Spinal cord (tissue), 10 donors: ENCODE data around the gene SERPING1. TPM values are rescaled to one million over a fixed set of nuclear protein-coding genes. Genes with fewer than 3 reads are reported as not detected.

ENCODE experiments used
- DNase-seq, 6 donors: peaks; one replicate each; pipeline versions ENCODE4 v3.0.0 to v3.0.0-alpha.2; 2013 to 2015; ENCODE audit warnings: low spot score in 6 of 6, low read depth in 4 of 6
- H3K27ac ChIP-seq: one replicate; pipeline ENCODE4 v1.5.1; 2013; ENCODE audit warnings: low read depth, low read length, control low read depth
- H3K27me3 ChIP-seq: one replicate; pipeline ENCODE4 v1.6.1; 2013; ENCODE audit warnings: low read length; ENCODE audit not compliant: control insufficient read depth, insufficient read depth
- H3K36me3 ChIP-seq: one replicate; pipeline ENCODE4 v1.6.1; 2013; ENCODE audit warnings: low read length; ENCODE audit not compliant: control insufficient read depth, insufficient read depth
- H3K4me1 ChIP-seq: one replicate; pipeline ENCODE4 v1.6.1; 2013; ENCODE audit warnings: low read length; ENCODE audit not compliant: control insufficient read depth, insufficient read depth
- H3K4me3 ChIP-seq: one replicate; pipeline ENCODE4 v1.5.1; 2013; ENCODE audit warnings: low read depth, low read length, control low read depth
- H3K9me3 ChIP-seq: one replicate; pipeline ENCODE4 v1.6.1; 2013; ENCODE audit warnings: low read length; ENCODE audit not compliant: control insufficient read depth, insufficient read depth
- WGBS: methylation state at CpG from one replicate; pipeline ENCODE4 v1.1.5; 2013; ENCODE audit warnings: missing lambda C conversion rate; ENCODE audit not compliant: insufficient coverage; 5-methylcytosine and 5-hydroxymethylcytosine counted together
- polyA plus RNA-seq, 2 donors: library from polyadenylated mRNA; unstranded; fragments of 120-200 nt; gene quantifications; one replicate each; pipeline ENCODE4 v1.2.1, GENCODE V29; 2013; ENCODE audit not compliant: insufficient read length in 2 of 2
- total RNA-seq, 2 donors: library from RNA; depleted of rRNA in 1 of 2; stranded (reverse); fragments of 120-200 nt in 1 of 2; fragments of >200 nt in 1 of 2; gene quantifications; one replicate each; pipeline versions ENCODE4 v1.2.3 to v1.2.4, GENCODE V29; 2013 to 2014
- donor health status: healthy.

Gene SERPING1
- total and polyA plus RNA-seq, 4 donors: 35.7 to 131 (median 87.8) TPM

DNA sequence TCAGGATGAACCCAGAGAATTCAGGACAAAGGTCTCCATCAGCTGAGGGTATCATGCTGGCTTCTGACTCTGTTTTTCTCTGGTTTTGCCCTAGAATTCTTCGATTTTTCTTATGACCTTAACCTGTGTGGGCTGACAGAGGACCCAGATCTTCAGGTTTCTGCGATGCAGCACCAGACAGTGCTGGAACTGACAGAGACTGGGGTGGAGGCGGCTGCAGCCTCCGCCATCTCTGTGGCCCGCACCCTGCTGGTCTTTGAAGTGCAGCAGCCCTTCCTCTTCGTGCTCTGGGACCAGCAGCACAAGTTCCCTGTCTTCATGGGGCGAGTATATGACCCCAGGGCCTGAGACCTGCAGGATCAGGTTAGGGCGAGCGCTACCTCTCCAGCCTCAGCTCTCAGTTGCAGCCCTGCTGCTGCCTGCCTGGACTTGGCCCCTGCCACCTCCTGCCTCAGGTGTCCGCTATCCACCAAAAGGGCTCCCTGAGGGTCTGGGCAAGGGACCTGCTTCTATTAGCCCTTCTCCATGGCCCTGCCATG, 16.8 kb downstream of the SERPING1 start:
- H3K36me3 ChIP-seq: peaks cover 5% of the 10 kb centered on the region
- WGBS: 78% methylated on average over 10 of the region's 10 CpGs
- H3K27ac ChIP-seq: no peak overlapping the region

DNA sequence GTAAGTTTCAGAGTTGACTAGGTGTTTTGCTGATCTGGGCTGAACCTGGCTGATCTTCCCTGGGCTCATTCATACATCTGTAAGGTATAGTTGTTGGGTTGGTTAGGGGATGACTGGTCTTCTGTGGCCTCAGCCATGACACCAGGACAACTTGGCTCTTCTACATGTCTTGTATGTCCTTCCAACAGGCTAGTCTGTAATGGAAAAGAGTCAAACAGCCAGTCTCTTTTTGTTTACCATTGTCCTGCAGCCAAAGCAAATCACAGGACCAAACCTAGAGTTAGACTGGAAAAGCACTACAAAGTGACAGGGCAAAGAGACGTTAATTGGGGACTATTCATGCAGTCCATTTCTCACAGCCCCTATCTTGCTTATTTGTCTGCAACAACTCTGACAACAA, 17.8 kb downstream of the SERPING1 start:
- no peaks in the 10 kb centered on the region for H3K4me1 ChIP-seq
- H3K4me3 ChIP-seq: no peak overlapping the region
- H3K27ac ChIP-seq: no peak overlapping the region
- WGBS: 50% methylated on average over 1 of the region's 1 CpG
- no peak for DNase-seq
- no peaks in the 10 kb centered on the region for H3K27me3 ChIP-seq
- no peaks in the 10 kb centered on the region for H3K9me3 ChIP-seq
- H3K36me3 ChIP-seq: peaks cover 5% of the 10 kb centered on the region

More for the DNA sequence above, 16.8 kb downstream of the SERPING1 start:
- no peaks in the 10 kb centered on the region for H3K9me3 ChIP-seq
- no peaks in the 10 kb centered on the region for H3K4me1 ChIP-seq
- no peak for DNase-seq
- no peaks in the 10 kb centered on the region for H3K27me3 ChIP-seq
- no peak overlapping the region for H3K4me3 ChIP-seq

DNA sequence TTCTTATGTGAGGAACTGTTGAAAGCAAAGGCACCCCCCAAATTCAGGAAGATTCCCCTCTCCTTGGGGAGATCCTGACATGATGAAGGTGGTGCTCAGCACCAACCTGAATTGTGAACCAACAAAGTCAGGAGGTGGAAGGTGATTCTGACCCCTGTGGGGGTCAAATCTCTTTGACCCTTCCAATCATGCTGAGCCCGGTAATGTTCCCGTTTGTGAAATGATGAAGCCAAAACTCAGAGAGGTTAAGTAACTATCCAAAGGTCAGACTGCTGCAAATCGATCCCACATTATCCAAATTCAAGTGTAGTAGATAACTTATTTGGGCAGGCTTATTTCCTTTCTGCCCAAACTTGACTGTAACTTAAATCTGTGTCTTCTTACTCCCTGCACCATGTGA, 19.1 kb downstream of the SERPING1 start:
- H3K27ac ChIP-seq: no peak overlapping the region
- H3K4me3 ChIP-seq: no peak overlapping the region
- no peaks in the 10 kb centered on the region for H3K9me3 ChIP-seq
- no peaks in the 10 kb centered on the region for H3K27me3 ChIP-seq
- no CpG with 5 or more reads among the region's 3 CpGs for WGBS
- DNase-seq: no peak
- H3K4me1 ChIP-seq: no peaks in the 10 kb centered on the region
- H3K36me3 ChIP-seq: peaks cover 5% of the 10 kb centered on the region

DNA sequence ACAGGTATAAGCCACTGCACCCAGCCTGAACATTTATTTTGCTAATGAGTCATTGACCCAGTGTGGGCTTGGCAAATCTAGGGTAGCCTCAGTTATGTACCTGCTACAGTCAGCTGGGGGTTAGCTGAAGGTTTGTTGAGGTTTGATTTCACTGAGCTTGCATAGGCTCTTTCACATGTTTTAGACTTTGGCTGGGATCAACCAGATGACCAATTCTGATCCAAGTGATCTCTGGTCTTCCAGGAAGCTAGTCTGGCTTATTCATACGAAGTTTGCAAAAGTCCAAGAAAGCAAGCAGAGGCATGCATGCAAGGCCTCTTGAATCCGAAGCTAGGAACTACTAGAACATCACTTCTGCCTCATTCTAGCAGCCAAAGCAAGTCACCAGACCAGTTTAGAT, 21.0 kb downstream of the SERPING1 start:
- no peak for DNase-seq
- Histone ChIP-seq H3K4me1 (no peaks in the 10 kb centered on the region), H3K4me3 (no peak overlapping the region), H3K27me3 (no peaks in the 10 kb centered on the region), H3K27ac (no peak overlapping the region), H3K36me3 (peaks cover 5% of the 10 kb centered on the region), H3K9me3 (no peaks in the 10 kb centered on the region)
- 86% methylated on average over 1 of the region's 2 CpGs for WGBS

DNA sequence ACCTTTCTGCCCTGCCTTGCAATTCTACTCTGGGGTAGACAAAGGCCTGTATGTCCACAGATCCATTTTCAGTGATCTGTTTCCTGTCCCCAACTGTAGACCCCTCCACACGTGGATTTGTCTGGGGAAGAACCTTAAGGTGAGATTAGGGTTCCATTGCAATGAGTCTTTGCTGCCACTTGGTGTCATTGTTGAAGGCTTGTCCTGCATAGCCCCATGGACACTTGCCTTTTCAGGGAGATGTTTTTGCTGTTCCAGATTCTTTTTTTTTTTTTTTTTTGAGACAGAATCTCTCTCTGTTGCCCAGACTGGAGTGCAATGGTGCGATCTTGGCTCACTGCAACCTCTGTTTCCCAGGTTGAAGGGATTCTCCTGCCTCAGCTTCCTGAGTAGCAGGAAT, 21.8 kb downstream of the SERPING1 start:
- Histone ChIP-seq H3K4me1 (no peaks in the 10 kb centered on the region), H3K27me3 (no peaks in the 10 kb centered on the region), H3K36me3 (peaks cover 2% of the 10 kb centered on the region), H3K9me3 (no peaks in the 10 kb centered on the region), H3K4me3 (no peak overlapping the region), H3K27ac (no peak overlapping the region)
- DNase-seq: no peak
- WGBS: no CpG with 5 or more reads among the region's 2 CpGs

DNA sequence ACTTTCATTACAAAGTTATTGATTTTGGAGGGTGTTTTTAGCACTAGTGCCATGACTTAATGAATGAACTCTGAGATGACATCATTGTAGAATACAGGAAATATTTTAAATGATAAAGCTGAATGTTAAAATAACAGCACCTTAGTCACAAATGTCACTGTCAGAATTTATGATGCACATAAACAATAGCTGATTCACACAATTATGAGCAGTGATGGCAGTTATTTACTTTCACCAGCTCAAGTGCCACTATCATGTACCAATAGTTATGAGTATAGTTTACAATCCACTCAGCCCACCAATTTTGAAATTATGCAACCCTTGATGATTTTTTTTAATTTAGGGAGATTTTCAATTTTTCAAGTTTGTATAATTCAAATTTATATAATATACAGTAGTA, 23.0 kb downstream of the SERPING1 start:
- no peaks in the 10 kb centered on the region for H3K4me1 ChIP-seq
- H3K27me3 ChIP-seq: no peaks in the 10 kb centered on the region
- H3K9me3 ChIP-seq: no peaks in the 10 kb centered on the region
- DNase-seq: no peak
- no peak overlapping the region for H3K4me3 ChIP-seq
- no peak overlapping the region for H3K27ac ChIP-seq
- H3K36me3 ChIP-seq: no peaks in the 10 kb centered on the region

DNA sequence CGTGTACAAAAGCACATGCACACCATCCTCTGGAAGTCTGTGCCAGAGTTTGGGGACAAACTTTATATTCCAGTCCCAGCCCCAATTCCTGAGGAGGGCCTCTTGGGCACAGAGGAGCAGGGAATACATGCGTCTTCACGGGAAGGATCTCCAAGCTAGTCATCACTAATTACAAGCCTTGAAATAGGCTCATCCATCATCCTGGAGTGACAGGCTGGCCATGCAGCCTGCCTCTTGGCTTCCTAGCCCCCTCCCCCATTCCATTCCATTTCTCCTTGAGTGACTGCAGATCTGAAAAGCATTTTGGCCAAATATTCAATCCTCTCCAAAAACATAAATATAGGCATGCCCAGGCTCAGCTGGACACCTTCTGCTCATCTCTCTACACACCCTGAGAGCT, 24.8 kb downstream of the SERPING1 start:
- Histone ChIP-seq H3K9me3 (no peaks in the 10 kb centered on the region), H3K36me3 (no peaks in the 10 kb centered on the region), H3K4me3 (no peak overlapping the region), H3K27me3 (no peaks in the 10 kb centered on the region), H3K27ac (no peak overlapping the region), H3K4me1 (no peaks in the 10 kb centered on the region)
- 31% methylated on average over 3 of the region's 3 CpGs for WGBS
- no peak for DNase-seq

DNA sequence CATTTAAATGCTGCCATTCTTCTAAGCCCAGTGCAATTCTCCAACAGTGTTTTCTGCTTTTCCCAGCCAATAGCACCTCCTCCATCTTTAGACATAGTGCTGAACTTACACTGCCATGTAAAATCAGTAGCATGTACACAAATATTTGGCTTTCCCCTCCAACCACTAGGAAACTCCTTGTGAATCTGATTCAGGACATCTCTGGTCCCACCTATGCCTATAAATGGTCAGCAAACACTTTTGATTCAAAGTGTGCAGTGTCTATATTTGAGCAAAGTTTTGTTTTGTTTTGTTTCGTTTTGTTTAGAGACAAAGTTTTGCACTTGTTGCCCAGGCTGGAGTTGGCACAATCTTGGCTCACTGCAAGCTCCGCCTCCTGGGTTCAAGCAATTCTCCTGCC, 27.4 kb downstream of the SERPING1 start:
- Histone ChIP-seq H3K27me3 (no peaks in the 10 kb centered on the region), H3K9me3 (no peaks in the 10 kb centered on the region), H3K4me1 (no peaks in the 10 kb centered on the region), H3K4me3 (no peak overlapping the region), H3K36me3 (no peaks in the 10 kb centered on the region), H3K27ac (no peak overlapping the region)
- WGBS: 84% methylated on average over 2 of the region's 2 CpGs
- DNase-seq: no peak

DNA sequence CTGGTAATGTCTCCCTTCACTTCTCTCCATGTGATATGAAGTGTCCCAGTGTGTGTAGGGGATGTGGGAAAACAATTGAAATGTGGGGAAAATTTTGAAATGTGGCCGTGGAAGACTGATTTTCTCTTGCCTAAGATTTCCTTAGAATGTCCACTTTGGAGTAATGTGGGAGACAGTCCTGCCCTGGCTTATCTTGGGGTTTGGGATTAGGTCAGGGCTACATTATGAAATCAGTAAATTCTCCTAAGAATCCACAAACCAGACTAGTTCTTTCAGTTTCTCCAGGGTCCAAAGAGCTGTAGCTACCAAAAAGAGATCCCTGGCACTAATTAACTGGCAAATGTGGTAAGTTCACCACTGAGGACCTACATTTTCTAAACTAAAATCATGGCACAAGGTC, 29.4 kb downstream of the SERPING1 start:
- Histone ChIP-seq H3K4me1 (no peaks in the 10 kb centered on the region), H3K36me3 (no peaks in the 10 kb centered on the region), H3K9me3 (no peaks in the 10 kb centered on the region), H3K27me3 (no peaks in the 10 kb centered on the region), H3K4me3 (no peak overlapping the region), H3K27ac (no peak overlapping the region)
- 100% methylated on average over 1 of the region's 1 CpG for WGBS
- no peak for DNase-seq

DNA sequence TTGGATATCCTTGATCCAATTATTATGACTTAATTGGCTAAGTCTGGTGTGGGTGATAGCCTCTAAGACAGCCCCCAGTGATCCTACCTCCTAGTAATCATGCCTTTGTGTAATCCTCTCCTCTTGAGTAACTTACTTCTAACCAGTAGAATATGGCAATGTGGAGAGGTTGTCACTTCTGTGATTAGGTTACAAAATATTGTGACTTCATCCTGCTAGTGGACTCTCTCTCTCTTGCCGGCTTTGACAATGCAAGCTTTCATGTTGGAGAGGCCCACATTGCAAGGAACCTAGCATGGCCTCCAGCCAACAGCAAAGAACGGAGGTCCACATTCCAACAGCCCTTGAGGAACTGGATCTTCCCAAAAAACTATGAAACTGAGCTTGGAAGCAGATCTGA, 32.7 kb downstream of the SERPING1 start:
- Histone ChIP-seq H3K4me1 (no peaks in the 10 kb centered on the region), H3K4me3 (no peak overlapping the region), H3K9me3 (no peaks in the 10 kb centered on the region), H3K27ac (no peak overlapping the region), H3K27me3 (no peaks in the 10 kb centered on the region), H3K36me3 (no peaks in the 10 kb centered on the region)
- no peak for DNase-seq
- WGBS: 58% methylated on average over 2 of the region's 2 CpGs
